Dedifferentiated amniotic fluid mesenchymal stem cell (primary cell): ENCODE data around the gene CBLN3.

Source experiments
- DNase-seq: peaks from one replicate; pipeline ENCODE4 v3.0.0-alpha.2; 2016; ENCODE audit errors: extremely low spot score

The CBLN3 gene

GRCh38 chr14:24381363-24382063 is 48.0 kb downstream of the CBLN3 start:
- no peak for DNase-seq

- DNase-seq, result no peak
Measured at GRCh38 chr14:24379907-24380730, 49.3 kb downstream of the CBLN3 start.

- DNase-seq, result no peak
Measured at GRCh38 chr14:24378981-24379906, 50.2 kb downstream of the CBLN3 start.

- DNase-seq, result no peak
Measured at GRCh38 chr14:24378327-24378726, 51.1 kb downstream of the CBLN3 start.

GRCh38 chr14:24377657-24378056 is 51.8 kb downstream of the CBLN3 start:
- no peak for DNase-seq

- no peak for DNase-seq
Measured at GRCh38 chr14:24377126-24377525, 52.3 kb downstream of the CBLN3 start.
